NCI-H748 (cell line): ENCODE measurements around the gene LRRC45.

Source experiments
- DNase-seq: peaks from one replicate; lab custom pipeline; 2025; ENCODE audit not compliant: unreplicated experiment; lab: John Stamatoyannopoulos, UW

Gene LRRC45

GRCh38 chr17:82007228-82007494 lies 15.9 kb upstream of the LRRC45 start:
- DNase-seq: no peak

- DNase-seq: no peak
Observed at GRCh38 chr17:82007495-82008257, 15.4 kb upstream of the LRRC45 start.

DNA sequence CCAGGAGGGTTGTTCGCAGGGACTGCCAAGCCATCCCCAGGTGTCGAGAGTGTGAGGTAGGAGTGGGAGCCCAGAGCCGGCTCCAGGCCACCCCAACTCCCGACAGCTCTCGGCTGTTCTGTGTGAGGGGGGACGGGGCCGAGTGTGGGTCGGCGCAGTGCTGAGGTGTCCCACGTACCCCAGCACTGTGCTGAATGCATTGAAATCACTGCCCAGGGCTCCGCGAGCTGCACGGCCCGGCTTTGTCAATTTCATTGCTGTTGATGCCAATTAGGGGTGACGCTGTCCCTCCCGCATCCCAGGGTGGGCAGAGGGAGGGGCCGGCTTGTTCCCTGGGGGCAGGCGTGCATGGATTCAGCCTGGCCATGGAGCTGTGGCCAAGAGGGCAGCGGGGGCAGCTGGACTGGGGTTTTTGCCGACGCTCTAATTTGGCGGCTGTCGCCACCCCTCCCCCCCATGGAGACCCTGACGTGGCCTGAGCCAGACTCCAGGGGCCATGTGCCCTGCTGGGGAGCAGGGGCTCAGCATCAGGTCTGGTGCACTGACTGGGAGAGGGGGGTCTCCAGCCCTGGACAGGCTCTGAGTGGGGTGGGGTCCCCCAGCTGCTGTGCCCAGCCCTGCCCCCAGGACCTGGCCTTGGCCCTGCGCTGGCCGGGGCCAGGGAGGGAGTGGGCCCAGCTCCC lies 14.7 kb upstream of the LRRC45 start:
- DNase-seq: no peak

DNA sequence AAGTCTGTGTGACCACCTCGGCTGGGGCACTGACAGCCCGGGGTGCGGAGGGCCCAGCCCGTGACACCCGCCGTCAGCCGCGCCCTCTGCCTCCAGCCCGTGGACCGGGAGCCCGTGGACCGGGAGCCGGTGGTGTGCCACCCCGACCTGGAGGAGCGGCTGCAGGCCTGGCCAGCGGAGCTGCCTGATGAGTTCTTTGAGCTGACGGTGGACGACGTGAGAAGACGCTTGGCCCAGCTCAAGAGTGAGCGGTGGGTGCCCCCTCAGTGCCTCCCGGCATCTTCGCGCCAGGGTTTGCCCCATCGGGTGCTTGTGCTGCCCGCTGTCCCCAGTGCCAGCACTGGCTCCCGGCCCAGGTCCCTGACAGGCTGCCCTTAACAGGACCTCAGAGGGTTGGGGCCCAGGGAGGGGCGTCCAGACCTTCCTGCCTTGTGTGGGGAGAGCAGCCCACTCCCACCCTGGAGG lies 14.1 kb upstream of the LRRC45 start:
- DNase-seq: no peak

DNA sequence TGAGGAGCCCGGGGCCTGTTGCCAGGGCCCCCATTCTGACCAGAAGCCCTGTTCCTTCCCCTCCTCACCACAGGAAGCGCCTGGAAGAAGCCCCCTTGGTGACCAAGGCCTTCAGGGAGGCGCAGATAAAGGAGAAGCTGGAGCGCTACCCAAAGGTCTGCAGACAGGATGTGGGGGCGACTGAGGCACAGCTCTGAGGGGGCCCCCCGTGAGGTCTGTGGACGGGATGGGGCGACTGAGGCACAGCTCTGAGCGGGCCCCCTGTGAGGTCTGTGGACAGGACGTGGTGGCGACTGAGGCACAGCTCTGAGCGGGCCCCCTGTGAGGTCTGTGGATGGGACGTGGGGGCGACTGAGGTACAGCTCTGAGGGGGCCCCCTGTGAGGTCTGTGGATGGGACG lies 13.7 kb upstream of the LRRC45 start:
- no peak for DNase-seq

GRCh38 chr17:82010575-82011525 lies 12.3 kb upstream of the LRRC45 start:
- no peak for DNase-seq

- no peak for DNase-seq
Observed at GRCh38 chr17:82011617-82012187, 11.4 kb upstream of the LRRC45 start.

DNA sequence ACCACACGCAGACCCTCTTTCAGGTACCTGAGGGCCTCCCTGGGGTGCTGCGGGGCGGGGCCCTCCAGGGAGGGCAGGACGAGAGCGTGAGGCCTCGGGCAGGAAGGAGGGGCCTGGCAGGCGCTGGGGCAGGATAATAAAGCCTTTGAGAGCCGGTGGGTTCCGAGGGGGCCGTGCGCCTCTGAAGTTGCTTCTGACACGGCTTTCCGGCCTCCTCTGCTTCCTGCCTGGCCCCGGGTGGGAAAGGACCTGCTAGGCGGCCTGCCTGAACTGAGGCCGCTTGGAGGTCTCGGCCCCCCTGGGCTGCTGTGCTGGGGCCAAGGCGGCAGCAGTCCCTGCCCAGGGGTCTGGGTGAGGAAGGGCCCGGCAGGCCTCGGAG lies 10.9 kb upstream of the LRRC45 start:
- DNase-seq: no peak

DNA sequence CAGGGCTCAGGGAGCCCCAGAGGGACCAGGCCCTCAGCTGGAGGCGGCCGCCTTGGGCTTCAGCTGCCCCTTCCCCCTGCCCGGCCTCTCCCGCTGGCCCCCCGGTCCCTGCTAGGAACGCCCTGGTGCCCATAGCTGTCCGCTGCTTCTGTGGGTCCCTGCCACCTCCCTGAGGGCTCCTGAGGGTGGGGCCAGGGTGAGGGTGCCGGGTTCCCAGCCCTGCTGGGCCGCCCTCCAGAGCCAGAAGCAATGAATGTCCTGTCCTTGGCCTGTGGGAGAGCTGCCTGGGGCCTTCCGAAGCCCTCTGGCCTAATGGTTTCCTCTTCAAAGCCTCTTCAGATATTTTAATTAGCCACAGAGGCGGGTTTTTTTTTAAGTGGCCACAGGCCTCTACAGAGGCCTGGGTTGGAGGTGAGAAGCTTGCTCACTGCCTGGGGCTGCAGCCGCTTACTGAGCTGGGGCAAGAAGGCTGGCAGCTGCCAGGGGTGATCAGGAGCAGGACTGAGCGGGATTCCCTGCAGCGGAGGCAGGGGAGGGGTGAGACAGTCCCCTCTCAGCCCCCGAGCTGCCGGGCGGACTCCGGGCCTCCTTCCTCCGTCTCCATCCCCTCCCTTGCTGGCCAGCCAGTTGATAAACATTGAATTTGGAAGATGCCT lies 10.3 kb upstream of the LRRC45 start:
- peak; percentile 13 for DNase-seq

- no peak for DNase-seq
Observed at GRCh38 chr17:82013341-82013740, 9.8 kb upstream of the LRRC45 start.

DNA sequence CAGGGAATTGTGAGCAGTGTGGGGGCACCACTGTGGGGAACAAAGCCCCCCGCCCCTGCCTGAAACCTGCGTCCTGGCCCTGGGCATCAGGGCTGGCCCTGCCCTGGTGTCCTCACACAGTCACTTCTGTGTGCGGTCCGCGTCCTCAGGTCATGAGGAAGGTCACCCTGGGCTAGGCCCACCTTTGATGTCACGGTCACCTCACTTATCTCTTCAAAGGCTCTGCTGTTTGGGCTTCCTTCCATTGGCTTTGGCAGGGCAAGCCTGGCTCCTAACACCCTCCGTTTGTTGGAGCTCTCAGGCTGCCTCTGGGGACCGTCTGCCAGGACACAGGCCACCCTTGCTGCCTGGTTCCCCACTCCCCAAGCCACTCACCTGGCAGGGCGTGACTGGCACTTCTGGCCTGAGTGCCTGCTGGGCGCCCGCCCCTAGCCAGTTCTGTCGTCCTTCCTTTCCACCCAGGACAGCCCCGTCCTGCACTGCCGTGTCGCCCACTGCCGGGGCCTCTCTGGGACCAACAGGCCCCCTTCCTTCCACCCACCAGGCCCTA lies 9.3 kb upstream of the LRRC45 start:
- no peak for DNase-seq

GRCh38 chr17:82014432-82014831 lies 8.7 kb upstream of the LRRC45 start:
- no peak for DNase-seq

- no peak for DNase-seq
Observed at GRCh38 chr17:82014971-82015310, 8.2 kb upstream of the LRRC45 start.

DNA sequence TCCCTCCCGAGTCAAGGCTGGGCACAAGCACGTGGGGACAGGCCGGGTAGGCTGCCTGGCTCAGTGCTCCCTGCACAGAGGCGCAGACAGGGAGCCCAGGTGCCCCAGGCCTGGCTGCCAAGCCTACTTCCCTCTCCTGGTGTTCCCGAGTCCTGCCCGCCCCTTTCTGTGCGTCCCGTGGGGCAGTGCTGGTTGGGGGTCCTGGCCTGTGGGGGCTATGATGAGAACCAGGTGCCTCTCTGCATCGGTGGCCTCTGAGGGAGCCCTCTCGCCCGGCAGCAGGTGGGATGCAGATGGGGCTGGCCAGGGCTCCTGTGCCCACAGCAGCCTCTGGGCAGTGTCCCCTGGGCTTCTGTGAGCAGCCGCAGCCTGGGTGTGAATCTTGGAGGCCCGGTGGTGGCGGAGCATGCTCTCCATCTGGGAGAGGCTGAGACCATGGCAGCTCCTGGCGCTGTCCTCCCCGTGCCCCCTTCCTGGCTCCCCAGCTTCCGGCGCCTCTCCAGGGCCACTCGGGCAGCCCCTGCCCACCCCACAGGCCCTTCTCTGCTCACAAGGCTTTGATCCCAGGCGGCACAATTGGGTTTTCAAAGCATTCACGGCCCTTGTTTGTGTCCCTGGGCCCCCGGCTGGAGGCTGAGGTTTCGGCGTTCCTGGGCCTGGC lies 7.7 kb upstream of the LRRC45 start:
- no peak for DNase-seq

- no peak for DNase-seq
Observed at GRCh38 chr17:82016061-82016874, 6.8 kb upstream of the LRRC45 start.

- no peak for DNase-seq
Observed at GRCh38 chr17:82016875-82017459, 6.1 kb upstream of the LRRC45 start.

DNA sequence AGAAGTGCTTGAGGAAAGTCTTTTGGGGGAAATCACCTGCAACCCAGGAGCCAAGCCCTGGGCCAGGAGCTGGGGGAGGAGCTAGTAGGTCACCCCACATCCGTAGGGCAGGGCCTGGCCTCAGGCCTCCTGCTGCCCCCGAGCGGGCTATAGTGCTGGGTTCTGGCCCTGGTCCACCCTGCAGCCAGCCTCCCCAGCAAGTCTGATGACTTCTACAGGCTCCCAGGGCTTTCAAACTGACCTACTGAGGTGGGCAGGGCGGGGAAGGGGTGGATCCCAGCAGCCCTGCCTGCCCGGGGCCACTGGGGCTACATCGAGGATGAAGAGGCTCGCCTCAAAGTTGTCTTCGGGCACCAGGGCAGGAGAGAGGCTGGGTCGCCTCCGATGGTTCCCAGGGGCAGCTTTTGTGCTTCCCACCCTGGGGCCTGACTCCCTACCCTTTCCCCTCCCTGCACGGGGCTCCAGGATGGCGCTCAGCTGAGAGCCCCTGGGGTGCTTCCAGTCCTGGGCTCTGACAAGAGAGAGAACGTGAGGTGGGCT lies 5.4 kb upstream of the LRRC45 start:
- DNase-seq: no peak

GRCh38 chr17:82018152-82018988 lies 4.7 kb upstream of the LRRC45 start:
- no peak for DNase-seq
